Cardiac septum (tissue), 1 donor: Measurements from ENCODE around the gene CDC42EP1. TPM values are rescaled to one million over a fixed set of nuclear protein-coding genes. Genes with fewer than 3 reads are reported as not detected.
A peak's percentile ranks its signal among the peaks of the same experiment; 100 is the strongest.
"Not testable (repeated sequence)": the region's sequence is repeated elsewhere in the genome, so short reads cannot be mapped to it uniquely, and the experiment has no call there.

Source experiments
- DNase-seq: peaks from one replicate; pipeline ENCODE4 v3.0.0-alpha.2; 2020; ENCODE audit warnings: low spot score
- intact Hi-C: fragments of 100-400 bp; cut with DNase I; formaldehyde crosslinking; loops from one replicate; pipeline ENCODE4 v1.14.0; 2022
- total RNA-seq: library from RNA; stranded (reverse); fragmentation: NEBNext Ultra II Directional; extraction: Animal tissue kit (Norgen Biotek cat#: 25700); gene quantifications from one replicate; pipeline ENCODE4 v1.2.1, GENCODE V29; 2021
- donor health status: DM: no; HTN: no; CAD: no.

The CDC42EP1 gene
- total RNA-seq, 1 donor from 2014 or later, result 18.8 TPM

- DNase-seq, result no peak
- intact Hi-C loops, result loop anchor here (5.0 kb wide), 1 partner anchor 43 kb away; the partner anchor contains the start of gene CDC42EP1
Observed at GRCh38 chr22:37604875-37605274, 44.6 kb downstream of the CDC42EP1 start.

GRCh38 chr22:37607010-37607934 is 47.0 kb downstream of the CDC42EP1 start:
- peak; percentile 94 for DNase-seq
- intact Hi-C loops, result loop anchor here (5.0 kb wide), 1 partner anchor 45 kb away; the partner anchor contains the start of gene CDC42EP1

DNA sequence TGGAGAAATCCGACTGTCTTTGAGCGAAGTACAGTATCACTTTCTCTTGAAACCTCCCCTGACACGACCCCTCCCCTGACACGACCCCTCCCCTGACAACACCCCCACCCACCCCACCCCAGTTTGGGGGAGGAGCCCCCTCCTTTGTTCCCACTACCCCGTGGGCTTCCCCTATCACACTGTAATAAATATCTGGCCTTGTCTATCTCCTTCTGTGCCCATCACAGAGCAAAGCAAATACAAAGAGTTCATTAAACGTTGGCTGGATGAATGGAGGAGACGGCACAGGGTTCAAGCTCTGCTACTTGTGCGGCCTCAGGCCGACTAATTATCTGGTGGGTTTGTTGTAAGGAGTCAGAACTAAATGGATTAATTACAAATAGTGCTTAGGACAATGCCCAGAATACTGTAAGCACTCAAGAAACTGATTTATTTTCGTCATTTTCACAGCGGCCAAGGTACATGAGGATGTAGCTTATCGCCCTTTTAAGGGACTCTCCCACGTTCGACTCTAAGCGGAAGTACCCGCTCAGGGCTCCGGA is 47.7 kb downstream of the CDC42EP1 start:
- no peak for DNase-seq
- intact Hi-C loops, result loop anchor here (2.0 to 5.0 kb wide), 3 partner anchors 46 to 79 kb away; partner anchors contain the start of genes CDC42EP1, LGALS1 and NOL12

DNA sequence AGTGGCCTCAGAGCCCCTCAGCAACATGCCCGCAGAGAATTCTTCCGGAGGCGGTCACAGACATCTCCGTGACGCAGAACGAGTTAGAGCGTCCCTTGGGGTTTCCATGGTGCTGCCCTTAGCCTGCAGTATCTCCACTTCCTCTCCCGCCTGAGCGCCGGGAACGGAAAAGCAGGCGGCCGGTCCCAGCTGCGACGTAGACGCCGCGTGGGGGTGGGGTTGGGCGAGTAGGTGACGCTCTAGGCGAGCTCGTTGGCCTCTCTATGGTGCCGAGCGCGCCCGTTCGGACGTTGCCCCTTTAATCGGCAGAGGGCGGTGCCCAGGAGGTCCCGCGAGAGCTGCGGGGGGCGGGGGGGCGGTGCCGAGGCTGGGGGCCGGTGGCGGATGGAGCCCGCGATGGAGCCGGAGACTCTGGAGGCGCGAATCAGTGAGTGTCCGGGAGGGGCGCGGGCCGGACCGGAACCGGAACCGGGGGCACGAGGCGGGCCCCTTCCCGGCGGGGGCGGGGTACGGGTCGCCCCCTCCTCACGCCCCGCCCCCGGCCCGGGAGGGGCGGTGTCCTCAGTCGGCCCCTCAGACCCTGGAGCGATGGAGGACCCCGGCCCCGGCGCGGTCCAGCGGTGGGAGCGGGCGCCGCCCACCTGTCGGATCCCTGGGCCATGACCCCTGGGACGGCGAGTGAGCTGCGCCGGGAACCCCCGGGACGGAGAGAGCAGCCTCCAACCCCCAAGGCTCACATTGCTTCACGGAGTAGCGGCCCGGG is 48.4 kb downstream of the CDC42EP1 start, which contains the start of gene GGA1:
GGA1 (plus strand) TSS at position 358 of the 763 bp plus-strand sequence; CDS start at position 385, 27 bp downstream.
- DNase-seq, result peak; percentile 98
- intact Hi-C loops, result loop anchor here (2.0 to 5.0 kb wide), 3 partner anchors 46 to 78 kb away; partner anchors contain the start of genes CDC42EP1, LGALS1 and NOL12

GRCh38 chr22:37609240-37610152 is 49.2 kb downstream of the CDC42EP1 start:
- intact Hi-C loops, result loop anchor here (2.0 to 5.0 kb wide), 3 partner anchors 47 to 77 kb away; partner anchors contain the start of genes CDC42EP1, LGALS1 and NOL12
- no peak for DNase-seq

- DNase-seq, intact Hi-C loops: not testable (repeated sequence)
Observed at GRCh38 chr22:37610153-37610475, 49.8 kb downstream of the CDC42EP1 start.

- DNase-seq, result no peak
Observed at GRCh38 chr22:37610480-37611129, 50.3 kb downstream of the CDC42EP1 start.

GRCh38 chr22:37611207-37611606 is 50.9 kb downstream of the CDC42EP1 start:
- no peak for DNase-seq
- intact Hi-C loops, result no loop called here

More at GRCh38 chr22:37610480-37611129, 50.3 kb downstream of the CDC42EP1 start:
- intact Hi-C loops, result no loop called here

DNA sequence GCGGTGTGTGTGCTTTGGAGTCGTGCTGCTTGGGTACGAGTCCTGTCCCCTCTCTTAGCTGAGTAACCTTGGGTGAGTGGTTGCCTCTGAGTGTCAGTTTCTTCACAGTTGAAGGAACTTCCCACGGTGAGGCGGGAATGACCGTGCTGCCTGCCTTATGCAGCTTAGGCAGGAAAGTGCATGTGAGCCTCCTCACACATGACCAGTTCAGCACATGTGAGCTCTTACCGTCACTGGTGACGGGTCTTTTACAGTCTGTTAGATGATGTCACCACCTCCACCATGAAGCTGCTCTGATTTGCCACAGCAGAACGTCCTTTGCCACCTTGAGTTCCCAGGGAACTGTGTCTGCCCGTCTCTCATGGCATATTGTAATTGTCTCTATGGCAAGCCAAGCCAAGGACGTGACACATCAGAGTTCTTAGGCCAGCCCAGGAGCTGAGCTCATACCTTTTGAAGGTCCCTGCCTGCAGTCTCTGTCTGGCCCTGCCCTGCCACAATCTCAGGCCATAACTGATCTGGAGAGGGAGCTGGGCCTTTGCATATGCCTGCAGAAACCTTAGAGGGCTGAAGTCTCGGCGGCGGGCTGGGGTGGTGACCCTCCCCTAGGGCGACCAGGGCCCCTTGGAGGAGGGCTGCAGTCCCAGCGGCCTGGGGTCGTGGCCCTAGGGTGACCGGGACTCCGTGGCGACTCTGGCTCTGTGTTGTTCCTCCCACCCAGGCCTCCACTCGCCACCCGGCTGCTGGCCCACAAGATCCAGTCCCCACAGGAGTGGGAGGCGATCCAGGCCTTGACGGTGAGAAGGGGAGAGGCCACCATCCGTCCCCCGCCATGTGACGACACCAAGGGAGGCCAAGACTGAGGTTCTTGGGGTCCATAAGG is 56.2 kb downstream of the CDC42EP1 start:
- no peak for DNase-seq
- intact Hi-C loops, result no loop called here

GRCh38 chr22:37617431-37617830 is 57.2 kb downstream of the CDC42EP1 start:
- DNase-seq, result no peak
- intact Hi-C loops, result no loop called here

DNA sequence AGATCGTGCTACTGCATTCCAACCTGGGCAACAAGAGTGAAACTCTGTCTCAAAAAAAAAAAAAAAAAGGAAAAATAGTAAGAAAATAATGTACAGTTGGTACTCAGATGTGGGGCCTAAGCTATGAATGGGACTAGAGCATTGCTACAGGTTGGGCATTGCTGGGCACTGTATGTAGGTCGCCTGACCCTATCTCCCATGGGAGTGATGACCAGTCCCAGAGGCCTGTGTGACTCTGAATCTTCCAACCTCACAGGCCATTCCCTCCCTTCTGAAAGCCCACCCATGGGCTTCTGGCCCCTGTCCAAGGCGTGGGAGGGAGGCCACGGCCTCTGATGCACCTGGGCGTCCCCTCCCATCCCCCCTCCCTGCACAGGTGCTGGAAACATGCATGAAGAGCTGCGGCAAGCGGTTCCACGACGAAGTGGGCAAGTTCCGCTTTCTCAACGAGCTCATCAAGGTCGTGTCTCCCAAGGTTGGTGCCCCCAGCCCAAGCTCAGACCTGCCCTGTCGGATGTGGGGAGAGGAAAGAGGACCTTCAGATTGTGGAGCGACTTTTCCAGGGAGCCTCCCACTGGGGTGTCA is 57.9 kb downstream of the CDC42EP1 start:
- no peak for DNase-seq
- intact Hi-C loops, result no loop called here

DNA sequence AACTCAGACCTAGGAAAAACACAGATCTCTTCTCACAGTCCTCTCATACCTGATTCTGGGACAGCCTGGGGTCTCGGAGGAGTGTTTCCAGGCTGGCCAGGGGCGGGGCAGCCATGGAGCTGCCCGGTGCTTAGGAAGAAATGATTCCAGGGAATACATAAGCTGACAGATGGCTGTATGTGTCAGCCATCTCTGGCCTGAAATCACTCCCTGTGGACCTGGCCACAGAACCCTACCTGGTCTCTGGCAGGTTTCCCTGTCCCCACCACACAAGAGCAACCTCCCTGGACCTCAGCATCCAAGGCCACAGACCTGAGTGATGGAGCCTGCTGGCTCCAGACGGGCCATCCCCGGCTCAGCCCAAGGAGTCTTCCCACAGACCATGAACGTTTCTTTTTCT is 58.4 kb downstream of the CDC42EP1 start:
- intact Hi-C loops, result no loop called here
- DNase-seq, result no peak

Other genes with a start within 250 kb of the CDC42EP1 start
- 0.03 TPM for gene ELFN2, start 133.0 kb upstream of the CDC42EP1 start, total RNA-seq
- gene MFNG, start 74.1 kb upstream of the CDC42EP1 start, total RNA-seq, result 5.3 TPM
- gene CARD10, start 41.1 kb upstream of the CDC42EP1 start, total RNA-seq, result 6.0 TPM
- gene LGALS2, start 19.6 kb downstream of the CDC42EP1 start, total RNA-seq, result not detected
- gene GGA1, start 48.4 kb downstream of the CDC42EP1 start, total RNA-seq, result 32.5 TPM
- gene SH3BP1, start 79.2 kb downstream of the CDC42EP1 start, total RNA-seq, result 2.3 TPM
- gene PDXP, start 98.2 kb downstream of the CDC42EP1 start, total RNA-seq, result 24.1 TPM
- gene LGALS1, start 115.2 kb downstream of the CDC42EP1 start, total RNA-seq, result 1,015 TPM
- gene NOL12, start 125.9 kb downstream of the CDC42EP1 start, total RNA-seq, result 15.2 TPM
- gene TRIOBP, start 136.6 kb downstream of the CDC42EP1 start, total RNA-seq, result 115 TPM
- gene GCAT, start 247.5 kb downstream of the CDC42EP1 start, total RNA-seq, result 24.0 TPM